Thymus (tissue), 11 donors: Measurements from ENCODE around the gene CFAP20DC. TPM values are rescaled to one million over a fixed set of nuclear protein-coding genes. Genes with fewer than 3 reads are reported as not detected.
"Not testable (repeated sequence)": the region's sequence is repeated elsewhere in the genome, so short reads cannot be mapped to it uniquely, and the experiment has no call there.

Experiments
- DNase-seq, 9 donors: peaks; one replicate each; pipeline ENCODE4 v3.0.0-alpha.2; 2013; ENCODE audit warnings: low spot score in 9 of 9, low read depth in 6 of 9, missing footprints in 1 of 9
- H3K27ac ChIP-seq, 2 donors: one replicate each; pipeline ENCODE4 v1.5.1; 2013; ENCODE audit warnings: control low read depth in 1 of 2, low read depth in 1 of 2, low read length in 1 of 2, mild to moderate bottlenecking in 1 of 2, moderate library complexity in 1 of 2
- H3K27me3 ChIP-seq, 2 donors: one replicate each; pipeline ENCODE4 v1.5.1; 2013; ENCODE audit warnings: low read length in 1 of 2; ENCODE audit not compliant: control insufficient read depth in 2 of 2, insufficient read depth in 1 of 2
- H3K36me3 ChIP-seq, 2 donors: one replicate each; pipeline ENCODE4 v1.5.1; 2013; ENCODE audit warnings: low read length in 1 of 2, mild to moderate bottlenecking in 1 of 2, moderate library complexity in 1 of 2; ENCODE audit not compliant: control insufficient read depth in 2 of 2, insufficient read depth in 2 of 2
- H3K4me1 ChIP-seq, 2 donors: one replicate each; pipeline ENCODE4 v1.5.1; 2013; ENCODE audit warnings: low read length in 2 of 2; ENCODE audit not compliant: control insufficient read depth in 2 of 2, insufficient read depth in 2 of 2
- H3K4me3 ChIP-seq, 2 donors: one replicate each; pipeline ENCODE4 v1.5.1; 2013; ENCODE audit warnings: low read length in 2 of 2, control low read depth in 1 of 2, mild to moderate bottlenecking in 1 of 2
- H3K9me3 ChIP-seq, 2 donors: one replicate each; pipeline ENCODE4 v1.5.1; 2013; ENCODE audit warnings: low read length in 1 of 2, mild to moderate bottlenecking in 1 of 2; ENCODE audit not compliant: control insufficient read depth in 2 of 2, insufficient read depth in 1 of 2
- WGBS: extraction: QIAGEN DNeasy Blood & Tissue Kit; methylation state at CpG from one replicate; pipeline ENCODE4 v1.1.7; 2013; 5-methylcytosine and 5-hydroxymethylcytosine counted together
- polyA plus RNA-seq: library from polyadenylated mRNA; stranded (reverse); fragments of 200-250 nt; gene quantifications from one replicate; pipeline ENCODE4 v1.2.3, GENCODE V29; 2013
- total RNA-seq: library from RNA; stranded (reverse); fragments of 120-200 nt; gene quantifications from one replicate; pipeline ENCODE4 v1.2.4, GENCODE V29; 2013
- donor health status: healthy.

Gene CFAP20DC
- total and polyA plus RNA-seq, 2 donors: 1.0 to 1.6 TPM

GRCh38 chr3:58723173-58723572 is 326.7 kb downstream of the CFAP20DC start:
- Histone ChIP-seq H3K27me3 (no peaks in the 10 kb centered on the region), H3K36me3 (no peaks in the 10 kb centered on the region), H3K27ac (no peak overlapping the region), H3K4me3 (no peak overlapping the region), H3K4me1 (no peaks in the 10 kb centered on the region), H3K9me3 (no peaks in the 10 kb centered on the region)
- no peak for DNase-seq
- 93% methylated on average over 3 of the region's 3 CpGs for WGBS

- DNase-seq: no peak
- no peak overlapping the region for H3K4me3 ChIP-seq
- no peaks in the 10 kb centered on the region for H3K36me3 ChIP-seq
- 86% methylated on average over 4 of the region's 4 CpGs for WGBS
- no peak overlapping the region for H3K27ac ChIP-seq
- no peaks in the 10 kb centered on the region for H3K9me3 ChIP-seq
- no peaks in the 10 kb centered on the region for H3K27me3 ChIP-seq
- H3K4me1 ChIP-seq: no peaks in the 10 kb centered on the region
Observed at GRCh38 chr3:58722561-58722960, 327.3 kb downstream of the CFAP20DC start.

GRCh38 chr3:58720526-58720925 is 329.3 kb downstream of the CFAP20DC start:
- DNase-seq: no peak
- no peak overlapping the region for H3K4me3 ChIP-seq
- no peaks in the 10 kb centered on the region for H3K27me3 ChIP-seq
- no peak overlapping the region for H3K27ac ChIP-seq
- no peaks in the 10 kb centered on the region for H3K36me3 ChIP-seq
- WGBS: 93% methylated on average over 3 of the region's 3 CpGs
- H3K4me1 ChIP-seq: no peaks in the 10 kb centered on the region
- H3K9me3 ChIP-seq: no peaks in the 10 kb centered on the region

GRCh38 chr3:58719684-58720083 is 330.1 kb downstream of the CFAP20DC start:
- no peak for DNase-seq
- 91% methylated on average over 2 of the region's 2 CpGs for WGBS
- Histone ChIP-seq H3K4me1 (no peaks in the 10 kb centered on the region), H3K4me3 (no peak overlapping the region), H3K27me3 (no peaks in the 10 kb centered on the region), H3K27ac (no peak overlapping the region), H3K9me3 (no peaks in the 10 kb centered on the region), H3K36me3 (no peaks in the 10 kb centered on the region)

GRCh38 chr3:58713715-58714401 is 336.0 kb downstream of the CFAP20DC start:
- over 99% methylated on average over 3 of the region's 3 CpGs for WGBS

GRCh38 chr3:58711871-58712270 is 338.0 kb downstream of the CFAP20DC start:
- no peak for DNase-seq
- H3K9me3 ChIP-seq: no peaks in the 10 kb centered on the region
- 95% methylated on average over 8 of the region's 8 CpGs for WGBS

More at GRCh38 chr3:58713715-58714401, 336.0 kb downstream of the CFAP20DC start:
- H3K4me3 ChIP-seq: no peak overlapping the region
- H3K4me1 ChIP-seq: no peaks in the 10 kb centered on the region
- H3K27ac ChIP-seq: no peak overlapping the region
- no peaks in the 10 kb centered on the region for H3K27me3 ChIP-seq
- no peaks in the 10 kb centered on the region for H3K9me3 ChIP-seq
- H3K36me3 ChIP-seq: no peaks in the 10 kb centered on the region
- no peak for DNase-seq

GRCh38 chr3:58708983-58709382 is 340.8 kb downstream of the CFAP20DC start:
- DNase-seq: not testable (repeated sequence)
- WGBS: 95% methylated on average over 3 of the region's 3 CpGs

More at GRCh38 chr3:58711871-58712270, 338.0 kb downstream of the CFAP20DC start:
- Histone ChIP-seq H3K4me1 (peaks cover 0 to 2% of the 10 kb centered on the region in 2 donors), H3K4me3 (no peak overlapping the region), H3K27me3 (no peaks in the 10 kb centered on the region), H3K27ac (no peak overlapping the region), H3K36me3 (no peaks in the 10 kb centered on the region)

GRCh38 chr3:58708116-58708791 is 341.6 kb downstream of the CFAP20DC start:
- H3K36me3 ChIP-seq: no peaks in the 10 kb centered on the region
- H3K4me1 ChIP-seq: peaks cover 0 to 12% of the 10 kb centered on the region in 2 donors
- no peak overlapping the region for H3K4me3 ChIP-seq
- H3K27ac ChIP-seq: no peak overlapping the region
- WGBS: 88% methylated on average over 3 of the region's 3 CpGs
- H3K27me3 ChIP-seq: no peaks in the 10 kb centered on the region
- DNase-seq: peak in 1 of 9 donors; percentile 20
- H3K9me3 ChIP-seq: no peaks in the 10 kb centered on the region

More at GRCh38 chr3:58708983-58709382, 340.8 kb downstream of the CFAP20DC start:
- not testable (repeated sequence) for H3K9me3 ChIP-seq, H3K36me3 ChIP-seq, H3K27me3 ChIP-seq, H3K4me3 ChIP-seq, H3K27ac ChIP-seq
- peaks cover 0 to 12% of the 10 kb centered on the region in 2 donors for H3K4me1 ChIP-seq

- Histone ChIP-seq H3K27ac (no peak overlapping the region), H3K36me3 (no peaks in the 10 kb centered on the region), H3K9me3 (no peaks in the 10 kb centered on the region), H3K4me1 (peaks cover 0 to 12% of the 10 kb centered on the region in 2 donors), H3K4me3 (no peak overlapping the region), H3K27me3 (no peaks in the 10 kb centered on the region)
- 96% methylated on average over 3 of the region's 3 CpGs for WGBS
- no peak for DNase-seq
Observed at GRCh38 chr3:58707390-58707930, 342.4 kb downstream of the CFAP20DC start.
